Thyroid gland (tissue), 4 donors: Measurements from ENCODE around the gene OR2W3. TPM values are rescaled to one million over a fixed set of nuclear protein-coding genes. Genes with fewer than 3 reads are reported as not detected.

Experiments used
- DNase-seq, 2 donors: peaks; one replicate each; pipeline ENCODE4 v3.0.0-alpha.2; 2019
- H3K27ac ChIP-seq, 3 donors: fragments of 200-600 bp; sonication (generic); 1 replicate in 2 of 3; 2 replicates in 1 of 3; pipeline ENCODE4 v1.5.1; 2016 to 2019; ENCODE audit warnings: mild to moderate bottlenecking in 1 of 3, moderate library complexity in 1 of 3
- H3K27me3 ChIP-seq: fragments of 200-600 bp; sonication (generic); one replicate; pipeline ENCODE4 v1.5.1; 2019
- H3K36me3 ChIP-seq, 2 donors: fragments of 200-600 bp; sonication (generic); one replicate each; pipeline ENCODE4 v1.5.1; 2016 to 2019
- H3K4me1 ChIP-seq, 2 donors: fragments of 200-600 bp; sonication (generic); one replicate each; pipeline ENCODE4 v1.5.1; 2017 to 2019
- H3K4me3 ChIP-seq, 3 donors: fragments of 200-600 bp; sonication (generic); replicated peaks in 1 of 3; 1 replicate in 2 of 3; 2 replicates in 1 of 3; pipeline ENCODE4 v1.5.1; 2016; ENCODE audit warnings: mild to moderate bottlenecking in 1 of 3
- H3K9me3 ChIP-seq: fragments of 200-600 bp; sonication (generic); one replicate; pipeline ENCODE4 v1.5.1; 2017
- POLR2A ChIP-seq, 2 donors: fragments of 450-650 bp; IDR thresholded peaks; one replicate each; pipeline ENCODE4 v1.6.1; 2017; ENCODE audit warnings: antibody characterized with exemption in 2 of 2, mild to moderate bottlenecking in 2 of 2, moderate library complexity in 1 of 2
- WGBS, 2 donors: methylation state at CpG; one replicate each; pipeline ENCODE4 v1.1.5; 2017; 5-methylcytosine and 5-hydroxymethylcytosine counted together
- intact Hi-C: fragments of 100-400 bp; cut with DNase I; formaldehyde crosslinking; loops from one replicate; pipeline ENCODE4 v1.15.1; 2023
- total RNA-seq, 4 donors: library from RNA; depleted of rRNA; stranded (reverse); fragments of >200 nt; gene quantifications; one replicate each; pipeline ENCODE4 v1.2.3, GENCODE V29; 2016
- TF ChIP-seq, protein P1 (sequence below), 6 experiments: fragments of 200-600 bp in 3 of 6; fragments of 450-650 bp in 3 of 6; sonication (generic) in 3 of 6; IDR thresholded peaks; one replicate each; pipeline ENCODE4 v1.5.1; 2016 to 2019; ENCODE audit warnings: antibody characterized with exemption in 6 of 6, mild to moderate bottlenecking in 2 of 6, inconsistent platforms in 1 of 6, moderate library complexity in 1 of 6

The OR2W3 gene
- total RNA-seq, 4 donors from 2014 or later = 2.8 to 25.8 (median 6.0) TPM

DNA sequence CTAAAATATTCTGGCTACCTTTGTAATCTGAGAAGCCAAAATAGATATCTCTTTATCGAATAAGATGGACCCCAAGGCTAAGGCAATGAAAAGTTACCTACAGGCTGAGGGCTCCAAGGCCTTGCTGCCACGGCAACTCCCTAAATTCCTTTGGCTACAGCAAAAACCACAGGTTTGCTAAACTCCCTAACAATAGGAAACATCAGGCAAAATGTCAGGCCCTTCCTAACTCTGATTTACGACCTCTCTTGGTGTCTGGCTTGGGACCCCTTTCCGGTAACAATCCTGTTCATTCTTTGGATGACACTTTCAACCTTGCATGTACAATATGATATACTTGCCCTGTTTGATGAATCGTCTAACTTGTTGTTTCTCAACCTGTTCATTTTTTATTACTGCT, 13.4 kb downstream of the OR2W3 start:
- Histone ChIP-seq H3K36me3 (no peaks in the 10 kb centered on the region), H3K4me1 (no peaks in the 10 kb centered on the region), H3K27me3 (no peaks in the 10 kb centered on the region), H3K27ac (no peak overlapping the region), H3K4me3 (no peak overlapping the region), H3K9me3 (no peaks in the 10 kb centered on the region)
- TF ChIP-seq, protein P1, sequence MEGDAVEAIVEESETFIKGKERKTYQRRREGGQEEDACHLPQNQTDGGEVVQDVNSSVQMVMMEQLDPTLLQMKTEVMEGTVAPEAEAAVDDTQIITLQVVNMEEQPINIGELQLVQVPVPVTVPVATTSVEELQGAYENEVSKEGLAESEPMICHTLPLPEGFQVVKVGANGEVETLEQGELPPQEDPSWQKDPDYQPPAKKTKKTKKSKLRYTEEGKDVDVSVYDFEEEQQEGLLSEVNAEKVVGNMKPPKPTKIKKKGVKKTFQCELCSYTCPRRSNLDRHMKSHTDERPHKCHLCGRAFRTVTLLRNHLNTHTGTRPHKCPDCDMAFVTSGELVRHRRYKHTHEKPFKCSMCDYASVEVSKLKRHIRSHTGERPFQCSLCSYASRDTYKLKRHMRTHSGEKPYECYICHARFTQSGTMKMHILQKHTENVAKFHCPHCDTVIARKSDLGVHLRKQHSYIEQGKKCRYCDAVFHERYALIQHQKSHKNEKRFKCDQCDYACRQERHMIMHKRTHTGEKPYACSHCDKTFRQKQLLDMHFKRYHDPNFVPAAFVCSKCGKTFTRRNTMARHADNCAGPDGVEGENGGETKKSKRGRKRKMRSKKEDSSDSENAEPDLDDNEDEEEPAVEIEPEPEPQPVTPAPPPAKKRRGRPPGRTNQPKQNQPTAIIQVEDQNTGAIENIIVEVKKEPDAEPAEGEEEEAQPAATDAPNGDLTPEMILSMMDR (IDR thresholded peaks at IDR 0.05) = no peak
- TF ChIP-seq POLR2A (IDR thresholded peaks at IDR 0.05) = no peak
- no peak for DNase-seq
- intact Hi-C loops = no loop called here
- 88 to 90% methylated on average over 5 of the region's 5 CpGs for WGBS, 2 donors

DNA sequence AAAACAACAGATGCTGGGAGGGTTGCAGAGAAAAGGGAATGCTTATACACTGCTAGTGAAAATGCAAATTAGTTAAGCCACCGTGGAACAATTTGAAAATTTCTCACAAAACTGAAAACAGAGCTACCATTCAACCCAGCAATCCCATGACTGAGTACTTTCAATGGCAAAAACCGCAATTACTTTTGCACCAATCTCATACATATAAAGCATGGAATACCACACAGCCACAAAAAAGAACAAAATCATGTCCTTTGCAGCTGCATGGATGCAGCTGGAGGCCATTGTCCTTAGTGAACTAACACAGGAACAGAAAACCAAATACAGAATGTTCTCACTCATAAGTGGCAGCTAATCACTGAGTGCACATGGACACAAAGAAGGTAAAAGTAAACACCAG, 18.4 kb downstream of the OR2W3 start:
- H3K27ac ChIP-seq = no peak overlapping the region
- H3K9me3 ChIP-seq = no peaks in the 10 kb centered on the region
- intact Hi-C loops = no loop called here
- TF ChIP-seq, protein P1 (IDR thresholded peaks at IDR 0.05) = no peak
- no peak for DNase-seq
- no peaks in the 10 kb centered on the region for H3K36me3 ChIP-seq
- peaks cover 9 to 11% of the 10 kb centered on the region in 2 donors for H3K4me1 ChIP-seq
- no peaks in the 10 kb centered on the region for H3K27me3 ChIP-seq
- WGBS, 2 donors = 83 to 95% methylated on average over 2 of the region's 2 CpGs
- no peak overlapping the region for H3K4me3 ChIP-seq

DNA sequence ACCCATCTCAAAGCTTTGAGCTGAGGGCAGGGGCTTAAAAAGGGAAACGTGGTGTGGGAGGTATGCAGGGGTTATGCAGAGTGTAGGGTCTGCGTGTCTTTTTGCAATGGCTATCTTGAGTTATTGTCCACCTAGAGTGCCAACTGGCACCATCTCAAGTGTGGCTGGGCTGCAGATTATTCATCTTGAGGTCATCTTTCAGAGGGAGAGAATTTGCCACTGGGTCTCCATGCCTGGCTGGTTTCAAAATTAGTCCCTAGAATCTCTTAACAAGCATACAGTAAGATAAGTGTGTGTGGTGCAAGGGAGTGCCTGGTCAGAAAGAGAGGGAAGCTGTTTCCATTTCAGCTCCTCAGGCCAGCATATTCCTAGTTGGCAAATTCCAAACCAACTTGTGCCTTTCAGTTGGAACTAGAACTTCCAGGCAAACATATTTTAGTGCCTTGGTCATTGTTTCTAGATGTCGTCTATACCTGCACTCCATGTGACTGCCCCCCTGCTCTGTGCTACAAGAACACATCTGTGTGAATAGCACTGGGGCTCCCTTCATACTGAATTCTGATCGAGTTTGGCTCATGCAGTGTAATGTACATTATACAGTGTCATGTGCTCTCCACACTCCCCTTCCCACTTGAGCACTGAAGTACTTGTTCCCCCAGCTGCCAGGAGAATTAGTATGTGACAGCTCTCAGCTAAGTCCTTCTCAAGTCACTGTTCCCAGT, 19.7 kb downstream of the OR2W3 start:
- intact Hi-C loops = no loop called here
- 26 to 35% methylated on average over 4 of the region's 4 CpGs for WGBS, 2 donors
- no peak for TF ChIP-seq POLR2A (IDR thresholded peaks at IDR 0.05)
- TF ChIP-seq, protein P1 (IDR thresholded peaks at IDR 0.05) = no peak

DNA sequence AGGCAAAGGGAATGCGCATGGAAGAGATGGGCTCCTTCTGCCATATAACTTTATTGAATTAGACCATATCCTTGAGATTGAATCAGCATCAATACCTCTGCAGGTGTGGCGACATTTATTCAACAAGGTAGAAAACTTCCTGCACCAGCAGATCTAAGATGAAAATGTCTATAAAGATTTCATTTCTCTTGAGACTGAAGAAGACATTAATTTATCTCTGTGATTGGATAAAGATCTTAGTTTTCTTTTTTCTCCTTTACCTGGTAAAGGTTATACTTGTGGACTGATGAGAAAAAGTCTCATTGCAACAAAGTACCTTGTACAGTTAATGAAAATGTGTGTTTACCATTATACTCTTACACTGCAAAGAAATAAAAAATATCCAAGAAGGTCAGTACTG, 24.6 kb downstream of the OR2W3 start, which contains the start of gene OR2T8:
Gene OR2T8 (plus strand): TSS at position 301 of the 400 bp plus-strand sequence. CDS start 766 bp downstream, outside the sequence.
- H3K4me1 ChIP-seq = peaks cover 9 to 11% of the 10 kb centered on the region in 2 donors
- no peak within 1 kb of the TSS for H3K27ac ChIP-seq
- H3K4me3 ChIP-seq = no peak within 1 kb of the TSS
- intact Hi-C loops = no loop called here
- H3K9me3 ChIP-seq = no peaks in the 10 kb centered on the region
- no peak for TF ChIP-seq POLR2A (IDR thresholded peaks at IDR 0.05)
- TF ChIP-seq, protein P1 (IDR thresholded peaks at IDR 0.05) = no peak
- no peaks in the 10 kb centered on the region for H3K27me3 ChIP-seq
- DNase-seq = no peak
- WGBS, 2 donors = 45 to 99% methylated on average over 2 of the region's 2 CpGs
- H3K36me3 ChIP-seq = no peaks in the 10 kb centered on the region

More for the DNA sequence above, 19.7 kb downstream of the OR2W3 start:
- H3K27ac ChIP-seq = peak overlapping the region in 2 of 3 donors; percentile 39 to 43
- DNase-seq = peak; percentile 42
- H3K27me3 ChIP-seq = no peaks in the 10 kb centered on the region
- H3K9me3 ChIP-seq = no peaks in the 10 kb centered on the region
- no peak overlapping the region for H3K4me3 ChIP-seq
- H3K36me3 ChIP-seq = no peaks in the 10 kb centered on the region
- peaks cover 9 to 11% of the 10 kb centered on the region in 2 donors for H3K4me1 ChIP-seq

DNA sequence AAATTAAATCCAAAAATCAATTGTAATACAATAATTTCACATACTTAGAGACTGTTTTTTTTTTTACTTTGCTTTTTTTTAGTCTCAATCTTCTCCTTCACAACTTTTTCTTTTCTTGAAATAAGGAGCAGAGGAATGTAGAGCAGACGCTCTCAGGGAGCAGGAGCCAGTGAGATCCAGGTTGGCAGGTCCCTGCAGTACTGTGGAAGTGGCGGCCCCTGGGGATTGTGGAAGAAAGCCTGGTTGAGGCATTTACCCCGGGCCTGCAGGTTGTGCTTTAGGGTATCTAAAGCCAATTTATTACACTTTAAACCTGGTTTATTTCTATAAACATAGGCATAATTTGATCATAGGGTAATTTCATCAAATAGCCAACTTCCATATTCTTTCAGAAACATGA, 28.6 kb downstream of the OR2W3 start:
- no peaks in the 10 kb centered on the region for H3K9me3 ChIP-seq
- H3K27ac ChIP-seq = no peak overlapping the region
- intact Hi-C loops = no loop called here
- TF ChIP-seq, protein P1 (IDR thresholded peaks at IDR 0.05) = no peak
- no peak for TF ChIP-seq POLR2A (IDR thresholded peaks at IDR 0.05)
- H3K4me1 ChIP-seq = no peaks in the 10 kb centered on the region
- WGBS, 2 donors = 49 to 59% methylated on average over 3 of the region's 3 CpGs
- H3K27me3 ChIP-seq = no peaks in the 10 kb centered on the region
- H3K4me3 ChIP-seq = no peak overlapping the region
- DNase-seq = no peak
- H3K36me3 ChIP-seq = no peaks in the 10 kb centered on the region
